Measurements from ENCODE around the gene VPS41. TPM values are rescaled to one million over a fixed set of nuclear protein-coding genes. Genes with fewer than 3 reads are reported as not detected.

Gene VPS41
- total and polyA plus RNA-seq, 5 donors from 2014 or later, result 45.9 to 60.2 (median 53.3) TPM

DNA sequence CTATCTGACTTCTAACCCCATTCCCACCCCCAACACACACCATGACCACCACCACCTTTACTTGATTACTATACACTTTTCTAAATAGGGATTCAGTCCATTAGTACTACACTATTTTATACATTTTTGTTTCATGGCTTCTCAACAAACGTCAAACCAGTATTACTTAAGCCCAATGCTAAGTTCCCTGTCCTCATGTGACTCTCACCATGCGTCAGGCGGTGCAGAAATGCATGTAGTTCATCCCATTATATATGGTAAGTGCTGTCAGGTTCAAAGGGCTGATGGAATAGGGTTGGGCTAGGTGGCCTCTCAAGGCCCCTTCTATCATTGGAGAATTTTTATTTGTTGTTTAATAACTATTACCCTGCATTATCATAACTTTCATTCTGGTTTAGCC, 19.5 kb upstream of the VPS41 start:
- H3K27me3 ChIP-seq (ENCODE audit: control insufficient read depth, insufficient read depth, low read length), result peaks cover under 1% of the 10 kb centered on the region
- no peak overlapping the region for H3K27ac Mint-ChIP-seq

DNA sequence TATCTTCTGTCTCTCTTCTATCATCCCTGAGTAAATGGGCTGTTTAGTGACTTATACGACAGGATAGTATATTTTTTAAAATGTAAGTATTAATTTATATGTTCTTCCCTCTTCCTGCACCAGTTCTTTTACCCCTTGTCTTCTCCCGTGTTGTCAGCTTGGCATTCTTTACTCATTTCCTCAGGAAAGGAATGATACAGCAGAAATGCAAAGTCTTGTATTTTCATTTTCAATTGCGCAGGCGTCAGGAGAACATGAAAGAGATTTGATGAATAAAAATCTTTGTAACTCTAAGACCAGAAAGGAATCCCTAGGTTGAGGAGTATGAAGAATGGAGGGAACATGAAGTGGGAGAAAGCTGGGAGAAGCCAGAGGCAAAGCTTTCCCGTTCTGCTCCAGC, 18.8 kb upstream of the VPS41 start:
- Histone ChIP-seq H3K36me3 (ENCODE audit: control insufficient read depth, insufficient read depth, low read length) (no peaks in the 10 kb centered on the region), H3K27me3 (ENCODE audit: control insufficient read depth, insufficient read depth, low read length) (peaks cover 2% of the 10 kb centered on the region), H3K4me3 (ENCODE audit: low read depth, low read length) (no peak overlapping the region), H3K4me1 (ENCODE audit: control insufficient read depth, insufficient read depth, low read length, poor library complexity, severe bottlenecking) (no peaks in the 10 kb centered on the region), H3K27ac (ENCODE audit: insufficient read depth, low read length, poor library complexity, severe bottlenecking) (no peak overlapping the region), H3K9me3 (ENCODE audit: control insufficient read depth in 2 of 2, low read length in 2 of 2) (no peaks in the 10 kb centered on the region)
- Mint-ChIP-seq H3K4me3 (no peak overlapping the region), H3K9me3 (no peaks in the 10 kb centered on the region), H3K27me3 (peaks cover 6% of the 10 kb centered on the region), H3K4me1 (peaks cover 0 to 4% (median 0%) of the 10 kb centered on the region in 4 donors), H3K36me3 (no peaks in the 10 kb centered on the region), H3K27ac (no peak overlapping the region)
- ATAC-seq (ENCODE audit: low read depth in 2 of 2) (no peak), DNase-seq (no peak)

More for the DNA sequence above, 19.5 kb upstream of the VPS41 start:
- H3K4me1 ChIP-seq (ENCODE audit: control insufficient read depth, insufficient read depth, low read length, poor library complexity, severe bottlenecking), result no peaks in the 10 kb centered on the region
- no peak overlapping the region for H3K4me3 Mint-ChIP-seq
- no peaks in the 10 kb centered on the region for H3K36me3 Mint-ChIP-seq
- DNase-seq, result no peak
- no peak for ATAC-seq (ENCODE audit: low read depth in 2 of 2)
- no peaks in the 10 kb centered on the region for H3K9me3 ChIP-seq (ENCODE audit: control insufficient read depth in 2 of 2, low read length in 2 of 2)
- H3K27me3 Mint-ChIP-seq, result peaks cover 6% of the 10 kb centered on the region
- no peaks in the 10 kb centered on the region for H3K36me3 ChIP-seq (ENCODE audit: control insufficient read depth, insufficient read depth, low read length)
- H3K9me3 Mint-ChIP-seq, result no peaks in the 10 kb centered on the region
- no peak overlapping the region for H3K4me3 ChIP-seq (ENCODE audit: low read depth, low read length)
- H3K4me1 Mint-ChIP-seq, result peaks cover 0 to 5% (median 0%) of the 10 kb centered on the region in 4 donors
- no peak overlapping the region for H3K27ac ChIP-seq (ENCODE audit: insufficient read depth, low read length, poor library complexity, severe bottlenecking)

GRCh38 chr7:38920731-38921130, 11.7 kb upstream of the VPS41 start:
- H3K27me3 Mint-ChIP-seq, result peaks cover 20% of the 10 kb centered on the region
- H3K4me1 Mint-ChIP-seq, result no peaks in the 10 kb centered on the region
- Histone ChIP-seq H3K4me3 (ENCODE audit: low read depth, low read length) (no peak overlapping the region), H3K27me3 (ENCODE audit: control insufficient read depth, insufficient read depth, low read length) (peaks cover 11% of the 10 kb centered on the region), H3K4me1 (ENCODE audit: control insufficient read depth, insufficient read depth, low read length, poor library complexity, severe bottlenecking) (no peaks in the 10 kb centered on the region), H3K9me3 (ENCODE audit: control insufficient read depth in 2 of 2, low read length in 2 of 2) (no peaks in the 10 kb centered on the region), H3K36me3 (ENCODE audit: control insufficient read depth, insufficient read depth, low read length) (no peaks in the 10 kb centered on the region), H3K27ac (ENCODE audit: insufficient read depth, low read length, poor library complexity, severe bottlenecking) (no peak overlapping the region)
- no peak overlapping the region for H3K4me3 Mint-ChIP-seq
- H3K27ac Mint-ChIP-seq, result no peak overlapping the region
- H3K36me3 Mint-ChIP-seq, result no peaks in the 10 kb centered on the region
- ATAC-seq (ENCODE audit: low read depth in 2 of 2), result no peak
- DNase-seq, result no peak
- H3K9me3 Mint-ChIP-seq, result no peaks in the 10 kb centered on the region

GRCh38 chr7:38916396-38916795, 7.4 kb upstream of the VPS41 start:
- H3K4me3 ChIP-seq (ENCODE audit: low read depth, low read length), result no peak overlapping the region
- DNase-seq (no peak), ATAC-seq (ENCODE audit: low read depth in 2 of 2) (no peak)
- no peak overlapping the region for H3K4me3 Mint-ChIP-seq
- H3K4me1 ChIP-seq (ENCODE audit: control insufficient read depth, insufficient read depth, low read length, poor library complexity, severe bottlenecking), result no peaks in the 10 kb centered on the region
- H3K9me3 Mint-ChIP-seq, result peaks cover 0 to 2% (median 0%) of the 10 kb centered on the region in 7 donors
- no peak overlapping the region for H3K27ac ChIP-seq (ENCODE audit: insufficient read depth, low read length, poor library complexity, severe bottlenecking)
- H3K27me3 ChIP-seq (ENCODE audit: control insufficient read depth, insufficient read depth, low read length), result peaks cover 10% of the 10 kb centered on the region
- no peaks in the 10 kb centered on the region for H3K36me3 ChIP-seq (ENCODE audit: control insufficient read depth, insufficient read depth, low read length)
- H3K27ac Mint-ChIP-seq, result no peak overlapping the region
- no peaks in the 10 kb centered on the region for H3K9me3 ChIP-seq (ENCODE audit: control insufficient read depth in 2 of 2, low read length in 2 of 2)
- peaks cover 36% of the 10 kb centered on the region for H3K27me3 Mint-ChIP-seq
- H3K4me1 Mint-ChIP-seq, result no peaks in the 10 kb centered on the region
- H3K36me3 Mint-ChIP-seq, result no peaks in the 10 kb centered on the region

DNA sequence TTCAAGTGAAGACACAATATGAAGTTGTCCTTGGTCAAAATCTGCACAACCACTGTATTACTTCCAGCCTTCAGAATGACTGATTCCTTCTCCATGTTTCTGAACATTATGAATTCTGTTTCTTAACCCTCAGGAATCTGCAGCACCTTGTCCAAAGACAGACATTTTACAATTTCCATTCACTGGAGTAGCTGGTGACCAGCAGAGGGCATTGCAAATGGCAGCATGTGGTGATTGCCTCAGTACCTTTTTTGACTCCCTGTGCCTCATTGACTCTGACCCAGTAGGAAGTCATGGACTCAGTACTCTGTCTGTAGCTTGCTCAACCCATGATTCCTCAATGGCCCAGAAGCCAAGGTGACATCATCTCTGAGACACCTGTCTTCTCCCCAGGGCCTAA, 879 bp upstream of the VPS41 start:
- Histone ChIP-seq H3K9me3 (ENCODE audit: control insufficient read depth in 2 of 2, low read length in 2 of 2) (no peaks in the 10 kb centered on the region), H3K27ac (ENCODE audit: insufficient read depth, low read length, poor library complexity, severe bottlenecking) (no peak overlapping the region), H3K27me3 (ENCODE audit: control insufficient read depth, insufficient read depth, low read length) (peaks cover 2% of the 10 kb centered on the region), H3K4me3 (ENCODE audit: low read depth, low read length) (no peak overlapping the region), H3K36me3 (ENCODE audit: control insufficient read depth, insufficient read depth, low read length) (no peaks in the 10 kb centered on the region), H3K4me1 (ENCODE audit: control insufficient read depth, insufficient read depth, low read length, poor library complexity, severe bottlenecking) (peaks cover 6% of the 10 kb centered on the region)
- ATAC-seq (ENCODE audit: low read depth in 2 of 2), result no peak
- H3K9me3 Mint-ChIP-seq, result peaks cover 0 to 2% (median 0%) of the 10 kb centered on the region in 7 donors
- H3K4me1 Mint-ChIP-seq, result peaks cover 20 to 40% (median 29%) of the 10 kb centered on the region in 4 donors
- peak overlapping the region in 1 of 4 donors; percentile 92 for H3K4me3 Mint-ChIP-seq
- peaks cover 20% of the 10 kb centered on the region for H3K27me3 Mint-ChIP-seq
- no peaks in the 10 kb centered on the region for H3K36me3 Mint-ChIP-seq
- H3K27ac Mint-ChIP-seq, result no peak overlapping the region
- DNase-seq, result no peak

GRCh38 chr7:38907766-38908165, 1.2 kb downstream of the VPS41 start:
- peaks cover 26 to 58% (median 41%) of the 10 kb centered on the region in 4 donors for H3K4me1 Mint-ChIP-seq
- Histone ChIP-seq H3K4me1 (ENCODE audit: control insufficient read depth, insufficient read depth, low read length, poor library complexity, severe bottlenecking) (peaks cover 6% of the 10 kb centered on the region), H3K27ac (ENCODE audit: insufficient read depth, low read length, poor library complexity, severe bottlenecking) (no peak overlapping the region), H3K9me3 (ENCODE audit: control insufficient read depth in 2 of 2, low read length in 2 of 2) (no peaks in the 10 kb centered on the region), H3K4me3 (ENCODE audit: low read depth, low read length) (peak overlapping the region; percentile 88), H3K36me3 (ENCODE audit: control insufficient read depth, insufficient read depth, low read length) (no peaks in the 10 kb centered on the region), H3K27me3 (ENCODE audit: control insufficient read depth, insufficient read depth, low read length) (no peaks in the 10 kb centered on the region)
- peaks cover 11% of the 10 kb centered on the region for H3K27me3 Mint-ChIP-seq
- DNase-seq (no peak), ATAC-seq (ENCODE audit: low read depth in 2 of 2) (no peak)
- H3K9me3 Mint-ChIP-seq, result peaks cover 0 to under 1% (median 0%) of the 10 kb centered on the region in 7 donors
- H3K36me3 Mint-ChIP-seq, result no peaks in the 10 kb centered on the region
- H3K27ac Mint-ChIP-seq, result no peak overlapping the region
- H3K4me3 Mint-ChIP-seq, result peak overlapping the region; percentile 92 to 99 (median 97)

- Histone ChIP-seq H3K9me3 (ENCODE audit: control insufficient read depth in 2 of 2, low read length in 2 of 2) (no peaks in the 10 kb centered on the region), H3K27ac (ENCODE audit: insufficient read depth, low read length, poor library complexity, severe bottlenecking) (no peak overlapping the region), H3K36me3 (ENCODE audit: control insufficient read depth, insufficient read depth, low read length) (no peaks in the 10 kb centered on the region), H3K27me3 (ENCODE audit: control insufficient read depth, insufficient read depth, low read length) (no peaks in the 10 kb centered on the region), H3K4me3 (ENCODE audit: low read depth, low read length) (no peak overlapping the region), H3K4me1 (ENCODE audit: control insufficient read depth, insufficient read depth, low read length, poor library complexity, severe bottlenecking) (peaks cover 6% of the 10 kb centered on the region)
- Mint-ChIP-seq H3K4me3 (peak overlapping the region; percentile 55 to 92 (median 74)), H3K9me3 (no peaks in the 10 kb centered on the region), H3K36me3 (no peaks in the 10 kb centered on the region), H3K27me3 (peaks cover 8% of the 10 kb centered on the region), H3K4me1 (peaks cover 26 to 61% (median 48%) of the 10 kb centered on the region in 4 donors), H3K27ac (no peak overlapping the region)
- DNase-seq (no peak), ATAC-seq (ENCODE audit: low read depth in 2 of 2) (no peak)
These were observed 1.9 kb downstream of the VPS41 start for GRCh38 chr7:38907066-38907465.

GRCh38 chr7:38905056-38905759, 3.8 kb downstream of the VPS41 start:
- Mint-ChIP-seq H3K27ac (no peak overlapping the region), H3K4me3 (peak overlapping the region in 2 of 4 donors; percentile 11 to 64), H3K36me3 (no peaks in the 10 kb centered on the region), H3K9me3 (no peaks in the 10 kb centered on the region), H3K27me3 (peaks cover 4% of the 10 kb centered on the region), H3K4me1 (peaks cover 36 to 71% (median 59%) of the 10 kb centered on the region in 4 donors)
- Histone ChIP-seq H3K4me3 (ENCODE audit: low read depth, low read length) (no peak overlapping the region), H3K4me1 (ENCODE audit: control insufficient read depth, insufficient read depth, low read length, poor library complexity, severe bottlenecking) (peaks cover 6% of the 10 kb centered on the region), H3K36me3 (ENCODE audit: control insufficient read depth, insufficient read depth, low read length) (no peaks in the 10 kb centered on the region), H3K27me3 (ENCODE audit: control insufficient read depth, insufficient read depth, low read length) (no peaks in the 10 kb centered on the region), H3K27ac (ENCODE audit: insufficient read depth, low read length, poor library complexity, severe bottlenecking) (no peak overlapping the region), H3K9me3 (ENCODE audit: control insufficient read depth in 2 of 2, low read length in 2 of 2) (no peaks in the 10 kb centered on the region)
- DNase-seq, result no peak
- ATAC-seq (ENCODE audit: low read depth in 2 of 2), result no peak

All from CD4-positive, CD25-positive, alpha-beta regulatory T cell (primary cell).